GM12891 (cell line): Measurements from ENCODE around the gene SLC9A8.
A peak's percentile ranks its signal among the peaks of the same experiment; 100 is the strongest.

Source experiments
- DNase-seq: peaks from one replicate; pipeline ENCODE4 v3.0.0; 2011; ENCODE audit warnings: low spot score; ENCODE audit not compliant: insufficient read length
- FAIRE-seq: peaks from 2 replicates; lab custom pipeline; 2011; peaks lifted over from hg19 to GRCh38; lab: Jason Lieb, UNC
- PAX5 ChIP-seq: IDR thresholded peaks from 2 replicates; pipeline ENCODE4 v1.6.1; 2011; ENCODE audit warnings: low read length, moderate library complexity, mild to moderate bottlenecking; ENCODE audit not compliant: insufficient read depth, severe bottlenecking
- POLR2A ChIP-seq: IDR thresholded peaks from 2 replicates; pipeline ENCODE4 v1.6.1; 2011; ENCODE audit warnings: low read depth, low read length, control low read depth
- POLR2AphosphoS5 ChIP-seq: IDR thresholded peaks from 2 replicates; pipeline ENCODE4 v1.6.1; 2011; ENCODE audit warnings: low read depth, low read length, control low read depth
- POU2F2 ChIP-seq: IDR thresholded peaks from 2 replicates; pipeline ENCODE4 v1.6.1; 2011; ENCODE audit warnings: low read depth, mild to moderate bottlenecking, control low read depth, low read length, moderate library complexity
- SPI1 ChIP-seq: IDR thresholded peaks from 2 replicates; pipeline ENCODE4 v1.6.1; 2011; ENCODE audit warnings: low read depth, low read length, control low read depth
- TAF1 ChIP-seq: IDR thresholded peaks from 2 replicates; pipeline ENCODE4 v1.6.1; 2011; ENCODE audit warnings: low read depth, low read length, control low read depth

Gene SLC9A8

DNA sequence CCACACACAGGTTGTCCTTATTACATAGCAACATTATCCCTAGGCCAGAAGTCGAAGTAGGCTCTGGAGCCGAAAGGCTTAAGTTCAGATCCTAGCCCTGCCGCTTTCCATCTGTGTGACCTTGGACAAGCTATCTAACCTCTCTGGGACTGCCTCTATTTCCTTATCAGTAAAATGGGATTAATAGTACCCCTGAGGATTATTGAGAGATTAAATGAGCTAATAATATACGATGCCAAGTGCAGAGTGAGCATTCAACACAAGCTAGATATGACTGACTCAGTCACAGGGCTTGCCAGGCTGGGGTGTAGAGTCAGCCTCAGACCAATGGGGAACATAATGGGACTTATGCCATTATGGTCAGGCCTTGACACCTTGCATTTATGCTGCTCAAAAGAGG is 111.6 kb downstream of the SLC9A8 start:
- FAIRE-seq (no peak), DNase-seq (no peak)
- no peak for TF ChIP-seq POU2F2
- TF ChIP-seq POLR2A = no peak
- no peak for TF ChIP-seq PAX5
- TF ChIP-seq POLR2AphosphoS5 = no peak
- no peak for TF ChIP-seq TAF1
- no peak for TF ChIP-seq SPI1

DNA sequence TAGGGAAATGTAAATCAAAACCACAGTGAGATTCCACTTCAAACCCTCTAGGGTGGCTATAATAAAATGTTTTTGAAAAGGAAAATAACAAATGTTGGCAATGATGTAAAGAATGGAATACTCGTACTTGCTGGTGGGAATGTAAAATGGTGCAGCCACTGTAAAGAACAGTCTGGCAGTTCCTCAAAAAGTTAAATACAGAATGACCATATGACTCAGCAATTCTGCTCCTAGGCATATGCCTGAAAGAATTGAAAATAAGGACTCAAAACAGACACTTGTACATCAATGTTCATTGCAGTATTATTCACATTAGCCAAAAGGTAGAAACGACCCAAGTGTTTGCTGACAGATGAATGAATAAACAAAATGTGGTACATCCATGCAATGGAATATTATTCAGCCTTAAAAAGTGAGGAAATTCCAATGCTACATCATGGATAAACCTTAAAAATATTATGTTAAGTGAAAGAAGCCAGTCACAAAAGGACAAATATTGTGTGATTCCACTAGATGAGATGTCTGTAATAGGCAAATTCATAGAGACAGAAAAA is 113.3 kb downstream of the SLC9A8 start:
- DNase-seq (no peak), FAIRE-seq (no peak)
- TF ChIP-seq SPI1 (peak; percentile 51), POU2F2 (no peak)

DNA sequence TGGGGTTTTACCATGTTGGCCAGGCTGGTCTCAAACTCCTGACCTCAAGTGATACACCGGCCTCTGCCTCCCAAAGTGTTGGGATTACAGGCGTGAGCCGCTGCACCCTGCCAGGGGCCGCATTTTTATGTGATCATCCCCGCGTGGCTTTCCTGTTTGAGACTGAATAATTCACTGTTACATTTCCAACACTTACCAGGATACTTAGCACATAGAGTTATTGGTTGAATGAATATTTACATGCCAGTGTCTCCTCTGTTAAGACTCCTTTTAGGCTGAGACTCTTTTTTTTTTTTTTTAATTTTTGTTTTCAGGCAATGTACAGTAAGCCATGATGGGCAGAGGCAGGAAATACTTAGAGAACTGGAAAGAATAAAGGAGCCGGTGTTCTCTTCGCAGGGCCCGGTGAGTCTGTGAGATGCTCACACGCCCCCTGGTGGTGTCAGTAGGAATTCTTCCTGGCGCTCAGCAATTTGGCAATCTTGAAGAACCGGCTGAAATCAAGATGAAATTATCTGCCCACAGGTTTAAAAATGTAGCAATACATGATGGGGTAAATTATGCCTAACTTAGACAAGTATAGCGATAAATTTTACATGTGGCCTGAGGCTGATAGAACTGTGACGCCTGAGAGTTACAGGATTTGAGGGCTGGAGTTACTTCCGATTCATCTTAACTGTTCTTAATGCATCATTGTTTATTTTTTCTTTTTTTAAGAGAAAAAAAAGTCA is 115.9 kb downstream of the SLC9A8 start:
- DNase-seq (peak; percentile 62), FAIRE-seq (no peak)
- TF ChIP-seq POU2F2 (no peak), SPI1 (no peak)

DNA sequence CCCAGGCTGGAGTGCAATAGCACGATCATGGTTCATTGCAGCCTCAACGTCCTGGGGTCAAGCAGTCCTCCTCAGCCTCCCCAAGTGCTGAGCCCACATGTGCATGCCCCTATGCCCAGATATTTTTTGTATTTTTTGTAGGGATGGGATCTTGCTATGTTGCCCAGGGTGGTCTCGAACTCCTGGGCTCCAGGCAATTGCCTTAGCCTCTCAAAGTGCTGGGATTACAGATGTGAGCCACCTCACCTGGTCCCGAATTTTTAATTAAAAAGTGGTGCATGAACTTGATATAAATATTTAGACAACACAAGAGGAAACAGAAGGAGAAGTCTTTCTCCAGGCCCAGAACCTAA is 116.5 kb downstream of the SLC9A8 start:
- DNase-seq (no peak), FAIRE-seq (no peak)
- TF ChIP-seq SPI1 = no peak
- TF ChIP-seq POLR2AphosphoS5 = no peak
- no peak for TF ChIP-seq POU2F2
- no peak for TF ChIP-seq POLR2A
- no peak for TF ChIP-seq TAF1
- TF ChIP-seq PAX5 = no peak

DNA sequence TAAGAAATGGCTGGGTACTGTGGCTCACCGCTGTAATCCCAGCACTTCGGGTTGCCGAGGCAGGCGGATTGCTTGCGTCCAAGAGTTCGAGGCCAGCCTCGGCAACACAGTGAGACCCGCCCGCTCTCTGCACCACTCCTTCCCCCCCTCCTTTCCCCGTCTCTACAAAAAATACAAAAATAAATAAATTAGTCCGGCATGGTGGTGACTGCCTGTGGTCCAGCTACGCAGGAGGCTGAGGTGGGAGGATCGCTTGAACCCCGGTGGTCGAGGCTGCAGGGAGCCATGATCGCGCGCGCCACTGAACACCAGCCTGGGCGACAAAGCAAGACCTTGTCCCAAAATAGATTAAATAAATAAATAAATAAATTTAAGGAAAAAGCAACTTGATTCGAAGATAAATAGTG is 123.1 kb downstream of the SLC9A8 start:
- FAIRE-seq (no peak), DNase-seq (no peak)
- TF ChIP-seq SPI1 (no peak), POLR2A (no peak), POLR2AphosphoS5 (no peak), TAF1 (no peak), POU2F2 (no peak), PAX5 (no peak)

DNA sequence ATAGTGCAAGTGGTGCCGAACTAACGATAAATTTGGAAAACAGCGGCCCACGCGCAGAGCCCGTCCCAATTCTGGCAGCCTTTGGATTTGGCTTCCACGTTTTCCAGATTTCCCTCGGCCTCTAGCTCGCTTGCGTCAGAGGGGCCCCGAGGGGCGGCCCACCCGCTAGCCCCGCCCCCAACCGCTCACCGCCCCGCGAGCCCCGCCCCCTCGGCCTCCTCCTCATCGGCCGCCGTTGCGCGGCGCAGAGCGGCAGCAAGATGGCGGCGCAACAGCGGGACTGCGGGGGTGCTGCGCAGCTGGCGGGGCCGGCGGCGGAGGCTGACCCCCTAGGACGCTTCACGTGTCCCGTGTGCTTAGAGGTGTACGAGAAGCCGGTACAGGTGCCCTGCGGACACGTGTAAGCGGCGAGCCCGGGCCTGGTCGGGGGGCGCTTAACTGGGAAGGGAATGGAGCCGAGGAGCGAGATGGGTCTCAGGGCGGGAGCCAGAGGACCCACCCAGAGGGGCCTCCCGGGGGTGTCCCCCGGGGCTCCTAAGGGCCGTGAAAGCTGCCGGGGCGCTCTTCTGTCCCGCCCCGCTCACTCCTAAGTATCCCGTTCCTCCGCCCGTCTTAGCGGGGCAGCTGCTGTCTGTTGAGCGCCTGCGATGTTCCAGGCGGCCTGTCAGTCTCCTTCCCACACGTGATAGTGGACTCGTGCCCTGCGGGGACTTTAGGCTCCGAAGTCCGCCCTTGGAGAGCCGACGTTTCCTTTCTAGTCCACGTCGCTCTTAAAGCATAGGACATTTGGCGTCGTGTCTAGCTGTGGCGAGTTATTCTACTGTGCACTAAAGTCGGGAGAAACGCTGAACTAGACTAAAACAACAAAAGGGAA is 123.8 kb downstream of the SLC9A8 start, which contains the start of gene RNF114:
Gene RNF114 (plus strand): TSS at position 245 of the 874 bp plus-strand sequence. CDS start 16 bp downstream, at position 261.
- peak; percentile 50 for FAIRE-seq

DNA sequence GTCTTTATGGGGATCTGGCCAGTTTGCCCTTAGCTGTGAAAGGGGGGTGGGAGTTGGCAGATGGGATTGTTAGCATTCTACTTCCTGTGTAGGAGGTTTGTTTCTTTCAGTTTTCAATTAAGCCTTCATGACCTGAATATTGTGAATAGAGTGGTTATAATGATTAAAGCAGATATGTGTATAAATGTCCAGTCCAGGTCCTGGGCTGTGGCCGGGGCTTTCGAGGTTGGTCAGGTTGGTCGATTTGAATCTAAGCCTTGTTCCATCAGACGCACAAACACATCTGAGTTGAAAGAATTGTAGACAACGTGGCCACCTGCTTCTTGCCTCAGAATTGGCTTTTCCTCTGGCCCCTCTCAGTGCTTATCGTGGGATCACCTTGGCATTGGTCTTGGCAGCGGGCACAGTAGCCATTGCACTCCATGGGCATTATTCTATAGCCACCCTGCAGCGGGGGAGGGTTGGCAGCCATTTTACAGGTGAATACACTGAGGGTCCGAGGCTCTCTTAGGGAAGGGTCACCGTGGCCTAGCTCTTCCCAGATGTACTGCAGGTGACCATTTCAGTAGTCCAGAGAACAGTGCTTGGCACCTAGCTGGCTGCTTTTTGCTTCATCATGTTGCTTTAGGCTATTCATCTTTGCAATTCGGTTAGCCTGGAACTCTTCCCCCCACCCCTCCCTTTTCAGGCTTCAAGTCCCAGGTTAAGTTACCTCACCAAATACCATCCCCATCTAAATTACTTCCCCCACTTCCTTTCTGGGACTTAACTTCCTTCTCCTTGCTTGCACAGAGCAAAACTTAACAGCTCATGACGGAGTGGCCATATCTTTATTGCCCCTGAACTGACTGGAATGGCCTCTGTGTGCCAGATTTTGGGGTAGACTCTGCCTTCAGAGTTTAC is 124.7 kb downstream of the SLC9A8 start:
- FAIRE-seq (no peak), DNase-seq (no peak)
- TF ChIP-seq TAF1 (no peak), POLR2A (no peak), POU2F2 (0 out of 2 replicates have a peak, but pooled peaks have one; percentile 1), SPI1 (peak; percentile 24; the same call in 1 of the 2 replicates)

More for the DNA sequence above, 123.8 kb downstream of the SLC9A8 start, which contains the start of gene RNF114:
- peak; percentile 91 for DNase-seq
- no peak for TF ChIP-seq POU2F2
- TF ChIP-seq TAF1 = peak; percentile 78
- no peak for TF ChIP-seq SPI1
- TF ChIP-seq PAX5 = no peak
- peak; percentile 84 for TF ChIP-seq POLR2A
- TF ChIP-seq POLR2AphosphoS5 = peak; percentile 88

DNA sequence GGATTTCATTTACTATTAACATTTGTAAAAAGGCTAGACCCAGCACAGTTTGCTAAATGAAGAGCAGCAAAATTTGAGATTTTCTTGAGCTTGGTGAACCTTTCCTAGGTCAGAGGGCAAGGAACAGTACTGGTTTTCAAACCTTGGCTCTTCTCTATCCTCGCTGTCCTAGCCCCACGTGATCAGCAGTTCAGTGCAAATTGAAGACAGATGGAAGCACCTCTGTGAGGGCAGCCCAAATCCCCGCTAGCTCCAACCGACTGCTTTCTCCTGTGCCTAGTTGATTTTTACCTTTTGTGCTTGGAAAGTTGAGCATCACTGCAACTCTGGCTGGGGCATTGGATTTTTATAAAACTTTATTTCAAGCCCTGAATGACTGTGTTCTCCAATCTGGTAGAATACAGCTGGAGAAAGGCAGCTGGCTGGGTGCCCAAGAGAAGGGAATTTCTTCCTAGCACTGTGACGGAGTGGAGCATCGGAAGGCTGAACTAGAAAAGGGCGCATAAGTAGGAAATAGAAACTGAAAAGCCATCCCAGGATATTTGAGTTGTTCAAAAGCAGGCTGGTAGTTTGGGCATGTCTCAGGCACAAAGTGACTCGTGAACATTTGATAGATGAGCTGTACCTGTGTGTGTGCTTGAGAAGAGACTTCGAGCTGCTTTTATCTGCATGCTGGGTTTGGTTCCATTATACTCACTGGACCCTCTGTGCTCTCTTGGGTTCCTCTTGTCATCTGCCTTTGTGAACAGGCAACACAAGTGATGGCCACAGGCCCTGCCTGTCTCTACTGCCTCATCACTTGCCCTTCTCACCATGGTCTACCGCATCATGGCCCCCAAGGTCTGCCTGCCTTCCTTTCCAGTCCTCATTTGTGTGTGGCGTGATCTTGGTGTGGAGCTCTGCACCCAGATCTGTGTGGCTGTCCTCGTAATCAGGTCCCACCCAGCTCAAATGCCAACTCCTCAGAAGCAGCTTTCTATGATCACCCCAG is 125.8 kb downstream of the SLC9A8 start:
- FAIRE-seq = no peak
- no peak for DNase-seq
- TF ChIP-seq POU2F2 (no peak), SPI1 (no peak), POLR2A (no peak), TAF1 (no peak), POLR2AphosphoS5 (no peak), PAX5 (no peak)
